GM13976 (cell line): ENCODE results near the gene NOTCH2.

Experiments used
- DNase-seq: peaks from one replicate; pipeline ENCODE4 v3.0.0; 2012; ENCODE audit warnings: low spot score
- CTCF ChIP-seq: IDR thresholded peaks from 2 replicates; pipeline ENCODE4 v1.5.1; 2012; ENCODE audit warnings: borderline replicate concordance, mild to moderate bottlenecking; ENCODE audit not compliant: insufficient read depth; ENCODE audit errors: extremely low read depth, missing control alignments, control extremely low read depth
- in situ Hi-C: fragments of 300-500 bp; cut with MboI; formaldehyde crosslinking; loops from one replicate; pipeline ENCODE4 v1.12.0; 2022; ENCODE audit warnings: low sequenced_read_pairs, mixed read lengths, inconsistent platforms; ENCODE audit not compliant: unreplicated experiment

NOTCH2 gene

GRCh38 chr1:119926553-119926952, 142.9 kb downstream of the NOTCH2 start:
- no peak for TF ChIP-seq CTCF
- no peak for DNase-seq
- in situ Hi-C loops: no loop called here

GRCh38 chr1:119924948-119925898, 144.2 kb downstream of the NOTCH2 start:
- no peak for DNase-seq
- no peak for TF ChIP-seq CTCF
- in situ Hi-C loops: no loop called here

GRCh38 chr1:119920104-119920968, 149.1 kb downstream of the NOTCH2 start:
- no peak for TF ChIP-seq CTCF
- in situ Hi-C loops: no loop called here
- no peak for DNase-seq

GRCh38 chr1:119919241-119919640, 150.2 kb downstream of the NOTCH2 start:
- TF ChIP-seq CTCF: no peak
- no peak for DNase-seq
- in situ Hi-C loops: no loop called here

GRCh38 chr1:119918301-119918700, 151.2 kb downstream of the NOTCH2 start:
- DNase-seq: no peak
- in situ Hi-C loops: no loop called here
- TF ChIP-seq CTCF: no peak

GRCh38 chr1:119917304-119918055, 152.0 kb downstream of the NOTCH2 start:
- in situ Hi-C loops: no loop called here
- DNase-seq: no peak
- no peak for TF ChIP-seq CTCF
